OCI-LY7 (cell line): Measurements from ENCODE around the gene FOXJ1.

ENCODE experiments used
- EZH2phosphoT487 ChIP-seq: fragments of 200-600 bp; sonication (generic); IDR thresholded peaks from 2 replicates; pipeline ENCODE4 v1.6.1; 2018; ENCODE audit warnings: low read depth, borderline replicate concordance, mild to moderate bottlenecking, mixed run types, antibody characterized with exemption, low read length, moderate library complexity, mixed read lengths
- TF ChIP-seq, protein P1 (sequence below): fragments of 200-600 bp; sonication (generic); conservative IDR thresholded peaks from 2 replicates; pipeline ENCODE4 v1.5.1; 2014; ENCODE audit warnings: mild to moderate bottlenecking, antibody characterized with exemption, low read length, moderate library complexity, mixed read lengths

DNA sequence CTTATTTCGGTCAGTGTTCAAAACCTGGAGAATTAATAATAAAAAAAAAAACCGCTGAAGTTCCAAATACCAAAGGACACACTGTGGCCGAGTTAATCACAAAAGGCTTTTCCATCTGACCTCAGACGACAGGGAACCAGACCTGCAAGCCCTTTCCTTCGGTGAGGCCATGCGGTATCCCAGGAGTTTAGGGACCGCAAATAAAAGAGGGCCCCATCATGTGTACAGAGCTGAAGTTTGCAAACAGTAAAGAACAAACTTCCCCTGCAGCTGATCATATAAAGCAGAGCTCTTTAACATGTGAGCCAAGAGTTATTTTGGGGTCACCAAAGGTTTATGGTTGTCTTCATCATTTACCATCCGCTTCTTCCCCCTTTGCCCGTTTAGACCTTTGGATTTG lies 33.0 kb upstream of the FOXJ1 start:
- TF ChIP-seq, protein P1, sequence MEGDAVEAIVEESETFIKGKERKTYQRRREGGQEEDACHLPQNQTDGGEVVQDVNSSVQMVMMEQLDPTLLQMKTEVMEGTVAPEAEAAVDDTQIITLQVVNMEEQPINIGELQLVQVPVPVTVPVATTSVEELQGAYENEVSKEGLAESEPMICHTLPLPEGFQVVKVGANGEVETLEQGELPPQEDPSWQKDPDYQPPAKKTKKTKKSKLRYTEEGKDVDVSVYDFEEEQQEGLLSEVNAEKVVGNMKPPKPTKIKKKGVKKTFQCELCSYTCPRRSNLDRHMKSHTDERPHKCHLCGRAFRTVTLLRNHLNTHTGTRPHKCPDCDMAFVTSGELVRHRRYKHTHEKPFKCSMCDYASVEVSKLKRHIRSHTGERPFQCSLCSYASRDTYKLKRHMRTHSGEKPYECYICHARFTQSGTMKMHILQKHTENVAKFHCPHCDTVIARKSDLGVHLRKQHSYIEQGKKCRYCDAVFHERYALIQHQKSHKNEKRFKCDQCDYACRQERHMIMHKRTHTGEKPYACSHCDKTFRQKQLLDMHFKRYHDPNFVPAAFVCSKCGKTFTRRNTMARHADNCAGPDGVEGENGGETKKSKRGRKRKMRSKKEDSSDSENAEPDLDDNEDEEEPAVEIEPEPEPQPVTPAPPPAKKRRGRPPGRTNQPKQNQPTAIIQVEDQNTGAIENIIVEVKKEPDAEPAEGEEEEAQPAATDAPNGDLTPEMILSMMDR, result no peak
- TF ChIP-seq EZH2phosphoT487, result no peak
